T-cell (primary cell): ENCODE data around the gene CD74. TPM values are rescaled to one million over a fixed set of nuclear protein-coding genes. Genes with fewer than 3 reads are reported as not detected.
A peak's percentile ranks its signal among the peaks of the same experiment; 100 is the strongest.

ENCODE experiments used
- ATAC-seq, 4 experiments: fragments of 200-7000 bp in 3 of 4; fragments of 150-1000 bp in 1 of 4; cut with Tn5 transposase; replicated peaks in 1 of 4; 1 replicate in 3 of 4; 2 replicates in 1 of 4; pipeline ENCODE4 v1.10.0; 2021; ENCODE audit warnings: moderate library complexity in 3 of 4, mild to moderate bottlenecking in 2 of 4, moderate number of reproducible peaks in 1 of 4
- CTCF ChIA-PET, 2 donors: fragments of 300-600 bp; sonication (Branson Sonifier 250); formaldehyde crosslinking; loops; one replicate each; lab custom pipeline; 2022; ENCODE audit warnings: antibody characterized with exemption in 2 of 2; lab: Charles Lee
- POLR2A ChIA-PET, 2 donors: fragments of 300-600 bp; sonication (Branson Sonifier 250); formaldehyde crosslinking; loops; one replicate each; lab custom pipeline; 2022; ENCODE audit warnings: antibody characterized with exemption in 2 of 2; lab: Charles Lee
- DNase-seq, 35 experiments: peaks; one replicate each; pipeline versions ENCODE4 v3.0.0 to v3.0.0-alpha.2; 2013 to 2023
- H3K27ac ChIP-seq: one replicate; pipeline ENCODE4 v1.5.1; 2013; ENCODE audit warnings: low read length
- H3K27me3 ChIP-seq, 2 experiments: replicated peaks in 1 of 2; 1 replicate in 1 of 2; 2 replicates in 1 of 2; pipeline versions ENCODE4 v1.6.1 to v1.7.0; 2013; ENCODE audit warnings: low read length in 1 of 2, mixed read lengths in 1 of 2; ENCODE audit not compliant: control insufficient read depth in 2 of 2, insufficient read depth in 2 of 2; ENCODE audit errors: extremely low read depth in 1 of 2
- H3K36me3 ChIP-seq, 2 donors: 1 replicate in 1 of 2; 2 replicates in 1 of 2; pipeline versions ENCODE4 v1.6.1 to v1.7.0; 2013; ENCODE audit warnings: low read length in 1 of 2; ENCODE audit not compliant: control insufficient read depth in 2 of 2, insufficient read depth in 1 of 2; ENCODE audit errors: extremely low read depth in 1 of 2
- H3K4me1 ChIP-seq, 2 experiments: 1 replicate in 1 of 2; 2 replicates in 1 of 2; pipeline versions ENCODE4 v1.6.1 to v1.7.0; 2013; ENCODE audit warnings: low read length in 2 of 2, mixed read lengths in 1 of 2; ENCODE audit not compliant: insufficient read depth in 2 of 2, control insufficient read depth in 1 of 2; ENCODE audit errors: extremely low read depth in 1 of 2
- H3K4me3 ChIP-seq, 2 donors: 1 replicate in 1 of 2; 2 replicates in 1 of 2; pipeline versions ENCODE4 v1.5.1 to v1.7.0; 2013; ENCODE audit warnings: mild to moderate bottlenecking in 2 of 2, low read length in 1 of 2, moderate library complexity in 1 of 2; ENCODE audit not compliant: control insufficient read depth in 1 of 2; ENCODE audit errors: extremely low read depth in 1 of 2
- H3K9me3 ChIP-seq: 2 replicates; pipeline ENCODE4 v1.7.0; 2013
- H3K27ac Mint-ChIP-seq, 2 donors: one replicate each; pipeline ENCODE4 v1.8.0; 2020 to 2021; ENCODE audit warnings: mild to moderate bottlenecking in 2 of 2, mixed read lengths in 2 of 2
- H3K27me3 Mint-ChIP-seq, 2 donors: one replicate each; pipeline ENCODE4 v1.8.0; 2021 to 2022; ENCODE audit warnings: mixed read lengths in 2 of 2
- H3K36me3 Mint-ChIP-seq: one replicate; pipeline ENCODE4 v1.8.0; 2021; ENCODE audit warnings: mixed read lengths
- H3K4me1 Mint-ChIP-seq, 3 donors: one replicate each; pipeline ENCODE4 v1.8.0; 2020 to 2022; ENCODE audit warnings: mixed read lengths in 3 of 3, mild to moderate bottlenecking in 1 of 3
- H3K4me3 Mint-ChIP-seq, 3 donors: one replicate each; pipeline ENCODE4 v1.8.0; 2020 to 2022; ENCODE audit warnings: mild to moderate bottlenecking in 3 of 3, mixed read lengths in 3 of 3, moderate library complexity in 3 of 3
- H3K9me3 Mint-ChIP-seq, 3 donors: one replicate each; pipeline ENCODE4 v1.8.0; 2020 to 2022; ENCODE audit warnings: mixed read lengths in 3 of 3
- WGBS: methylation state at CpG from one replicate; pipeline ENCODE4 v1.1.5; 2013; ENCODE audit warnings: missing lambda C conversion rate; ENCODE audit not compliant: insufficient coverage; 5-methylcytosine and 5-hydroxymethylcytosine counted together
- total RNA-seq, 35 experiments: library from RNA in 6 of 35; stranded (reverse) in 6 of 35; fragments of 120-200 nt in 1 of 35; gene quantifications; one replicate each; pipeline versions ENCODE4 v1.2.1 to v1.2.4 and lab custom pipeline; 2013 to 2026

The CD74 gene
- total RNA-seq, 5 donors from 2014 or later (not counting 1 experiment from before 2014, with no cell fraction given), result 201 to 512 (median 406) TPM

GRCh38 chr5:150440948-150441812 is 28.5 kb upstream of the CD74 start:
- no peak overlapping the region for H3K27ac ChIP-seq
- H3K27me3 ChIP-seq, result no peaks in the 10 kb centered on the region
- 100% methylated on average over 8 of the region's 12 CpGs for WGBS
- no peak for DNase-seq
- Mint-ChIP-seq H3K9me3 (no peaks in the 10 kb centered on the region), H3K4me1 (peaks cover 5 to 8% (median 8%) of the 10 kb centered on the region in 3 donors), H3K27me3 (no peaks in the 10 kb centered on the region), H3K4me3 (no peak overlapping the region), H3K27ac (peak overlapping the region; percentile 48), H3K36me3 (peaks cover 23% of the 10 kb centered on the region)
- no peak for ATAC-seq
- CTCF ChIA-PET, result no interaction called here
- peaks cover 1 to 2% of the 10 kb centered on the region in 2 experiments for H3K4me1 ChIP-seq
- H3K4me3 ChIP-seq, result no peak overlapping the region
- H3K9me3 ChIP-seq, result no peaks in the 10 kb centered on the region
- POLR2A ChIA-PET, result interaction anchor here in 1 of 2 donors (0.5 kb wide), 1 partner anchor 44 kb away, joined by 3 read pairs; no protein-coding TSS in a partner anchor
- peaks cover 11 to 31% of the 10 kb centered on the region in 2 donors for H3K36me3 ChIP-seq

- Mint-ChIP-seq H3K4me3 (no peak overlapping the region), H3K36me3 (peaks cover 9% of the 10 kb centered on the region), H3K9me3 (no peaks in the 10 kb centered on the region), H3K4me1 (peaks cover 7 to 9% (median 8%) of the 10 kb centered on the region in 3 donors), H3K27me3 (no peaks in the 10 kb centered on the region), H3K27ac (no peak overlapping the region)
- Histone ChIP-seq H3K4me3 (no peak overlapping the region), H3K36me3 (peaks cover 3 to 9% of the 10 kb centered on the region in 2 donors), H3K27ac (no peak overlapping the region), H3K4me1 (peaks cover 2 to 6% of the 10 kb centered on the region in 2 experiments), H3K27me3 (no peaks in the 10 kb centered on the region), H3K9me3 (no peaks in the 10 kb centered on the region)
- ChIA-PET POLR2A (no interaction called here), CTCF (interaction anchor here (0.6 to 0.7 kb wide), 4 partner anchors 18 to 184 kb away, joined by 3 to 10 read pairs (median 5); no protein-coding TSS in a partner anchor)
- DNase-seq, result peak in 1 of 35 experiments; percentile 32
- WGBS, result 100% methylated on average over 3 of the region's 4 CpGs
- no peak for ATAC-seq
Observed at GRCh38 chr5:150438873-150439546, 26.3 kb upstream of the CD74 start.

- Histone ChIP-seq H3K36me3 (peaks cover 0 to 3% of the 10 kb centered on the region in 2 donors), H3K27me3 (no peaks in the 10 kb centered on the region), H3K4me3 (no peak overlapping the region), H3K4me1 (peaks cover 2 to 6% of the 10 kb centered on the region in 2 experiments), H3K9me3 (no peaks in the 10 kb centered on the region), H3K27ac (peak overlapping the region; percentile 2)
- H3K4me1 Mint-ChIP-seq, result peaks cover 7 to 9% (median 8%) of the 10 kb centered on the region in 3 donors
- DNase-seq (peak; percentile 76 to 96 (median 88)), ATAC-seq (peak; percentile 94 to 98 (median 96))
- no peaks in the 10 kb centered on the region for H3K36me3 Mint-ChIP-seq
- no peaks in the 10 kb centered on the region for H3K27me3 Mint-ChIP-seq
- ChIA-PET POLR2A (interaction anchor here in 1 of 2 donors (1.0 kb wide), 1 partner anchor 25 kb away, joined by 5 read pairs; no protein-coding TSS in a partner anchor), CTCF (interaction anchor here (0.5 to 1.9 kb wide), 14 partner anchors 13 to 694 kb away, joined by 3 to 18 read pairs (median 3); partner anchors contain the start of genes CD74 (in 1 of the 2) and RPS14 (in 1 of the 2))
- H3K4me3 Mint-ChIP-seq, result no peak overlapping the region
- no peaks in the 10 kb centered on the region for H3K9me3 Mint-ChIP-seq
- WGBS, result 1% methylated on average over 6 of the region's 13 CpGs
- H3K27ac Mint-ChIP-seq, result peak overlapping the region; percentile 68 to 80
Observed at GRCh38 chr5:150436141-150436680, 23.5 kb upstream of the CD74 start.

- ATAC-seq, result no peak
- no peaks in the 10 kb centered on the region for H3K36me3 ChIP-seq
- H3K36me3 Mint-ChIP-seq, result no peaks in the 10 kb centered on the region
- H3K4me1 ChIP-seq, result peaks cover 2 to 6% of the 10 kb centered on the region in 2 experiments
- POLR2A ChIA-PET, result interaction anchor here in 1 of 2 donors (0.7 kb wide), 1 partner anchor 23 kb away, joined by 4 read pairs; no protein-coding TSS in a partner anchor
- no peak overlapping the region for H3K4me3 ChIP-seq
- H3K9me3 Mint-ChIP-seq, result no peaks in the 10 kb centered on the region
- no peaks in the 10 kb centered on the region for H3K9me3 ChIP-seq
- no peak overlapping the region for H3K4me3 Mint-ChIP-seq
- H3K27me3 Mint-ChIP-seq, result no peaks in the 10 kb centered on the region
- DNase-seq, result no peak
- no peak overlapping the region for H3K27ac ChIP-seq
- no peaks in the 10 kb centered on the region for H3K27me3 ChIP-seq
- WGBS, result 93% methylated on average over 4 of the region's 6 CpGs
- peaks cover 7 to 13% (median 9%) of the 10 kb centered on the region in 3 donors for H3K4me1 Mint-ChIP-seq
- CTCF ChIA-PET, result interaction anchor here in 1 of 2 donors (0.6 to 1.6 kb wide), 3 partner anchors 36 to 359 kb away, joined by 4 to 5 read pairs (median 4); no protein-coding TSS in a partner anchor
- no peak overlapping the region for H3K27ac Mint-ChIP-seq
Observed at GRCh38 chr5:150434464-150434863, 21.8 kb upstream of the CD74 start.

GRCh38 chr5:150431574-150431973 is 18.9 kb upstream of the CD74 start:
- no peaks in the 10 kb centered on the region for H3K36me3 ChIP-seq
- Mint-ChIP-seq H3K4me1 (peaks cover 7 to 15% (median 9%) of the 10 kb centered on the region in 3 donors), H3K27ac (no peak overlapping the region), H3K27me3 (peaks cover 0 to 5% of the 10 kb centered on the region in 2 donors), H3K9me3 (no peaks in the 10 kb centered on the region), H3K4me3 (no peak overlapping the region), H3K36me3 (no peaks in the 10 kb centered on the region)
- POLR2A ChIA-PET, result no interaction called here
- no peak overlapping the region for H3K4me3 ChIP-seq
- peaks cover 0 to 11% of the 10 kb centered on the region in 2 experiments for H3K27me3 ChIP-seq
- CTCF ChIA-PET, result no interaction called here
- H3K27ac ChIP-seq, result no peak overlapping the region
- H3K4me1 ChIP-seq, result peaks cover 2 to 6% of the 10 kb centered on the region in 2 experiments
- WGBS, result no CpG with 5 or more reads among the region's 4 CpGs
- no peaks in the 10 kb centered on the region for H3K9me3 ChIP-seq
- DNase-seq (no peak), ATAC-seq (no peak)

- Histone ChIP-seq H3K27ac (no peak overlapping the region), H3K36me3 (no peaks in the 10 kb centered on the region), H3K4me3 (no peak overlapping the region), H3K27me3 (peaks cover 0 to 11% of the 10 kb centered on the region in 2 experiments), H3K4me1 (peaks cover 0 to 2% of the 10 kb centered on the region in 2 experiments), H3K9me3 (no peaks in the 10 kb centered on the region)
- ChIA-PET POLR2A (no interaction called here), CTCF (no interaction called here)
- H3K27me3 Mint-ChIP-seq, result peaks cover 0 to 5% of the 10 kb centered on the region in 2 donors
- peaks cover 3 to 11% (median 4%) of the 10 kb centered on the region in 3 donors for H3K4me1 Mint-ChIP-seq
- 90% methylated on average over 17 of the region's 18 CpGs for WGBS
- DNase-seq (no peak), ATAC-seq (no peak)
- H3K4me3 Mint-ChIP-seq, result no peak overlapping the region
- H3K27ac Mint-ChIP-seq, result no peak overlapping the region
- H3K36me3 Mint-ChIP-seq, result no peaks in the 10 kb centered on the region
- no peaks in the 10 kb centered on the region for H3K9me3 Mint-ChIP-seq
Observed at GRCh38 chr5:150431048-150431447, 18.3 kb upstream of the CD74 start.
